HG03060 (cell line): ENCODE results near the gene NTM.

ENCODE experiments used
- ATAC-seq: cut with Tn5 transposase; IDR thresholded peaks from one replicate; pipeline ENCODE4 v1.9.1; 2021; ENCODE audit warnings: low read depth, moderate number of reproducible peaks; ENCODE audit not compliant: unreplicated experiment

The NTM gene

GRCh38 chr11:131628739-131629138, 258.3 kb downstream of the NTM start:
- ATAC-seq: no peak

GRCh38 chr11:131629925-131630540, 259.6 kb downstream of the NTM start:
- no peak for ATAC-seq

DNA sequence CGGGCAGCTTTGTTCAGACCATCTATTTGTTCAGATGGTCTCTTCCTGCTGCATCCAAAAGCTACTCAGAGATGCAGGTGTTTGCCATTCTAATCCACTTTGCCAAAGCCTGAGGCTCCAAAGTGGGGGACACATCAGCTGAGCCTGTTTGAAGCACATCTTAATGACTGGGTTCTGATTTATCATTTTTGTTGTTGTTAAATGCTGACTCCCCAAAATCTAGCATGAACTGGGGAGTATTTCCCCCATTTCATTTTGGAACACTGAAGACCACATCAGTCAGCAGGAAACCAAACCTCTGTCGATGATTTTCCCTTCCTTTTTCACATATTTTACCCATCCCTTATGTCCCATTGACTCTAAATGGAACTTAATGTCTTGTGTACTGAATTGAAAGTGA, 262.6 kb downstream of the NTM start:
- ATAC-seq: no peak

GRCh38 chr11:131633921-131634715, 263.7 kb downstream of the NTM start:
- ATAC-seq: no peak

DNA sequence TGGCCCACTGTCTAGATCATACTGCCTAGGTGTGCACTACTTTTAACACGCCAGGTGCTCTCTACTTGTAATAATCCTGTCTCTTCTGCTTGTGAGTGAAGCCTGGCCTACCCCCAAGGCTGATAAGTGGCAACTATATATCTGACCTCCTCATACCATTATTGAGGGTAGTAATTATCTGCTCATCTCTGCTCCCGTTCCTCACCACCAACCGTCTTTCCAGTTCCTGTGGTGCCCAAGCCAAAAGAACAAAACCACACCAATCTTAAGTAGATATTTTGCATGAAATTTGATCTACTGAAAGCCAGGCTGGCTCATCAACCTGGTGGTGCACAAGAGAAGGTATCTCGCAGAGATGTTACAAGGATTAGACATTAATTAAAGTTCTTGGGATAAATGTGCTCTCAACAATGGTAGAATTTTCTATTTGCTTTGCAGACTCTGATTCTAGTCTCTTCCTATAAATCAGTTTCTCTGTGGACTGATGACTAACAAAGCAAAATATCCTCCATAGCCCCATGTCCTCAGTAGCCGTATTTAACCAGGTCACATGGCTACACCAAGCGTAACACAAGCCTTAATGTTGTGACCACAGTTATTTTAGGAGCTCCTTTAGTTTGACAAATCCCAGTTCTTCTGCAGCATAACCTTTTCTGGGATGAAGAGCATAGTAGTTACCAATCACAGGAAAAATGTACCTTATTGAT, 267.2 kb downstream of the NTM start:
- ATAC-seq: no peak

GRCh38 chr11:131638889-131639288, 268.5 kb downstream of the NTM start:
- ATAC-seq: no peak

DNA sequence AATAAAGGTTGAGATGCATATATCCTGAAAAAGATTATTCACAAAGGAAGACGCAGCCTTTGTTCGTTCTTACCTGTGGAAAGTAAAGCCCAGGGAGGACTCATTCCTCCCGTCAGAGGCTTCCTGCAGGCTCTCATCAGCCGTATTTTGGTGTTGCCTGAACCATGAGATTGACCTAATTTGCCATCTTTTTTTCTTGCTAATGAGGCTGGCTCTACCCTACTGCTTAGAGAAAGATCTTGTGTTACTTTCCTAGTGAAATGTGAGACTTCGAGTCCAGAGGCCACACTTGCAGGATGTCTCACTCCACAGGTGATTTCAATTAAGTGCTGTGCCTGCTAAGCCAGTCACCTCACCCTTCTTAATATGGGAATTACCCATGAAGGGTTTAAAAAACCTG, 269.9 kb downstream of the NTM start:
- ATAC-seq: no peak

GRCh38 chr11:131642756-131643531, 272.5 kb downstream of the NTM start:
- ATAC-seq: no peak

DNA sequence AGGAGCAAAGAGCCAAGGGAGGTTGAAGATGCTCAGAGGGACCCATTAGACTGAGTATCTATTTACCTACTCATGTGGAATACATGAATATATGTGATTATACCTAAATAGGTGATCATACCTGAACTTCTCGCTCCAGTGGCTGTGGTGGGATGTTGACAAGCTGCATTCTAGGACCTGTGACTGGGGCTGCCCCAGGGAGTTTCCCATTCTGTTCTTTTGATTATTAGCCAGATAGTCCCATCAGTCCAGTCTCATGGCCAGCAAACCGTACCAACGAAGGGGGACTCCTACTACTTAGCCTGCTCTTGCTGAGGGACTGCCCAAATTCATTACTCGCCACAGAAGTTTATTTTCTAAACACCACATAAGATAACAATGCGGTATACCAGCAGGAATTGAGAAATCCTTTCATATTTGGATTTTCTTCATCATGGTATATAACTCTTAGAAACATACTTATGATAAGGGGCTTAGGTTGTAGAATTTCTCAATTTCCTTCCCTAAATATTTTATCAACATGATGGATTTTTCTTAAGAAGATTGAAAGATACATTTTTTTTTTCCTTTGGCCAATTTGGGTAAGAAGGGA, 273.9 kb downstream of the NTM start:
- no peak for ATAC-seq

- ATAC-seq: no peak
Measured at GRCh38 chr11:131645237-131645636, 274.8 kb downstream of the NTM start.

GRCh38 chr11:131649856-131650255, 279.4 kb downstream of the NTM start:
- ATAC-seq: no peak

DNA sequence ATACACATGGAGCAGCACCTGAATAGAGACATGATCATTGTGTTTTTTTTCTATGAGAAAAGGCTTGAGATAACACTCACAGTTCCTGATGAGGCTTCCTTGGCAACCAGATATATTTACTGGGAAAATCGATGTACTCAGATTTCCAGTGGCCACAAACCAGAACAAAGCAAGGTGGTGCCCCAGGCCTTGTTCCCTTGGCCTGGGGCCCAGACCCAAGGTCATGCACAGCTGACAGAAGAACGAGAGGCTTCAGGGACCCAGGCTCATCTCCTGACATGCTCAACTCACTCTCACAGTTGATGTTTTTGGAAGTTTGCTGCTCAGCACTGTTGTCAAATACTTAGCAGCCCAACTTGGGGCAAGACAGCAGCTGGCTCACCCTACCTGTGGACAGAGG, 281.8 kb downstream of the NTM start:
- no peak for ATAC-seq

DNA sequence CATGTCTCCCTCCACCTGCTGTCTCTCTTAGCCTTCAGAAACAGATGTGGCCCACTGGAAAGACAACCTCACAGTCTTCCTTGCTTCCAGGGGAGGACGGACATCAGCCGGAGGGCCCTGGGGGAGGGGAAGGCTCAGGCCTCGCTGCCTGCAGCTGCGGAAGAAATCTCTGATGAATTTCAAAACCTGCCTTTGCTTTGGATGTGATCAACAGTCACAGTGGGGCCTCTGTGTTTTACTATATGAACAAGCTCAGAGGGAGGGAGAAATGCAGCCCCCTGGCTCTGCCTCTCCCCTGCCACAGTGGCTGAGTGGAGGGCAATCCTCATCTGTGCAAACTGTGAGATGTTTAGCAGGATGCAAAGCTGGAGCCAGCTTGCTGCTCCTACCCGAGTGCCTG, 282.8 kb downstream of the NTM start:
- no peak for ATAC-seq

DNA sequence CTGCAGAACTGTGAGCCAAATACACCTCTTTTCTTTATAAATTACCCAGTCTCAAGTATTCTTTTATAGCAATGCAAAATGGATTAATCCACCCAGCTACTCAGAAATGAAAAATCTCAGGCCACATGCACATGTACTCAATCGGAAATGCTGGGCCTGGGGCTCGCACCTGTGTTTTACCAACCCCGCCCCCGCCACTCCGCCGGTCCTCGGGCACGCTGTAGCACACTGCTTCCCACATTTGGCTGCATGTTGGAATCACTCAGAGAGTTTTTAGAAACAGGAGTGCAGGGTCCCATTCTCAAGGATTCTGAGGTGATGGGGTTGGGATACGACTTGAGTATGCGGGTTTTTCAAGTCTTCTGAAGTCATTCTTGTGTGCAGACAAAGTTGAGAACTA, 284.4 kb downstream of the NTM start:
- no peak for ATAC-seq

- no peak for ATAC-seq
Measured at GRCh38 chr11:131656179-131656838, 285.9 kb downstream of the NTM start.

- ATAC-seq: no peak
Measured at GRCh38 chr11:131656839-131657211, 286.4 kb downstream of the NTM start.

DNA sequence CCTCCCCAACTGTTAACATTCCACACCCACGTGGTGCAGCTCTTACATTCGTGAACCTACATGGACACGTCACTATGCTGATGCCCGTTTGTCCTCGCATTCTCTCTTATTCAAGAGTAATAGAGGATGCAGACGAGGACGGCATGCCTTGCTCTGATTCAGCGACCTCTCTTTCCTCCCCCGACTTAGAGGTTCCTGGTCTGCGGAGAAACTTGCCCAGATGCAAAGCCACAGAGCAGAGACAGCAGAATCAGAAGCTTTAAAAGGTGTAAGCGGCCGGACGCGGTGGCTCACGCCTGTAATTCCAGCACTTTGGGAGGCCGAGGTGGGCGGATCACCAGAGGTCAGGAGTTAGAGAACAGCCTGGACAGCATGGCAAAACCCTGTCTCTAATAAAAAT, 288.0 kb downstream of the NTM start:
- ATAC-seq: no peak

GRCh38 chr11:131658952-131659351, 288.5 kb downstream of the NTM start:
- peak; percentile 73 for ATAC-seq

GRCh38 chr11:131659931-131660330, 289.5 kb downstream of the NTM start:
- no peak for ATAC-seq

GRCh38 chr11:131661132-131661531, 290.7 kb downstream of the NTM start:
- no peak for ATAC-seq
